GM06990 (cell line): ENCODE measurements around the gene SPTY2D1.
A peak's percentile ranks its signal among the peaks of the same experiment; 100 is the strongest.
"Not testable (repeated sequence)": the region's sequence is repeated elsewhere in the genome, so short reads cannot be mapped to it uniquely, and the experiment has no call there.

Experiments
- DNase-seq: peaks from one replicate; pipeline ENCODE4 v3.0.0-alpha.2; 2011; ENCODE audit not compliant: insufficient read length; ENCODE audit errors: extremely low read depth
- H3K27me3 ChIP-seq: replicated peaks from 2 replicates; pipeline ENCODE4 v1.6.0; 2011; ENCODE audit warnings: low read length; ENCODE audit not compliant: control insufficient read depth, insufficient read depth
- H3K36me3 ChIP-seq: 2 replicates; pipeline ENCODE4 v1.5.1; 2011; ENCODE audit warnings: low read length; ENCODE audit not compliant: control insufficient read depth, insufficient read depth
- H3K4me3 ChIP-seq: replicated peaks from 2 replicates; pipeline ENCODE4 v1.5.1; 2011; ENCODE audit warnings: low read depth, mild to moderate bottlenecking, control low read depth, low read length
- CTCF ChIP-seq: IDR thresholded peaks from 2 replicates; pipeline ENCODE4 v1.5.1; 2011; ENCODE audit warnings: low read length, control low read depth, mild to moderate bottlenecking, inconsistent platforms; ENCODE audit not compliant: insufficient read depth, poor library complexity, severe bottlenecking

SPTY2D1 gene

GRCh38 chr11:18634140-18635032 lies at the start of gene SPTY2D1:
SPTY2D1 (minus strand) TSS chr11:18634342; CDS start chr11:18634257, 85 bp downstream.
- H3K27me3 ChIP-seq = no peaks in the 10 kb centered on the region
- H3K36me3 ChIP-seq = no peaks in the 10 kb centered on the region
- peak; percentile 94 for DNase-seq
- peak within 1 kb of the TSS; percentile 82 for H3K4me3 ChIP-seq
- no peak for TF ChIP-seq CTCF

- TF ChIP-seq CTCF = no peak
- Histone ChIP-seq H3K36me3 (no peaks in the 10 kb centered on the region), H3K27me3 (no peaks in the 10 kb centered on the region), H3K4me3 (no peak overlapping the region)
- DNase-seq = no peak
Observed at GRCh38 chr11:18682466-18682865, 48.3 kb upstream of the SPTY2D1 start.

- H3K4me3 ChIP-seq, DNase-seq, H3K36me3 ChIP-seq, H3K27me3 ChIP-seq: not testable (repeated sequence)
Observed at GRCh38 chr11:18681949-18682348, 47.8 kb upstream of the SPTY2D1 start.

- Histone ChIP-seq H3K27me3 (no peaks in the 10 kb centered on the region), H3K36me3 (no peaks in the 10 kb centered on the region), H3K4me3 (no peak overlapping the region)
- no peak for DNase-seq
- TF ChIP-seq CTCF = no peak
Observed at GRCh38 chr11:18677560-18677959, 43.4 kb upstream of the SPTY2D1 start.

GRCh38 chr11:18676803-18677202 lies 42.7 kb upstream of the SPTY2D1 start:
- Histone ChIP-seq H3K36me3 (no peaks in the 10 kb centered on the region), H3K27me3 (no peaks in the 10 kb centered on the region), H3K4me3 (no peak overlapping the region)
- no peak for DNase-seq
- no peak for TF ChIP-seq CTCF

- not testable (repeated sequence) for DNase-seq, H3K36me3 ChIP-seq, H3K27me3 ChIP-seq, H3K4me3 ChIP-seq
Observed at GRCh38 chr11:18672209-18672608, 38.1 kb upstream of the SPTY2D1 start.
